HG02763 (cell line): ENCODE results near the gene TNK2.
"Not testable (repeated sequence)": the region's sequence is repeated elsewhere in the genome, so short reads cannot be mapped to it uniquely, and the experiment has no call there.

ENCODE experiments used
- ATAC-seq: cut with Tn5 transposase; IDR thresholded peaks from one replicate; pipeline ENCODE4 v1.9.1; 2021; ENCODE audit warnings: mild to moderate bottlenecking, moderate library complexity; ENCODE audit not compliant: unreplicated experiment

The TNK2 gene

DNA sequence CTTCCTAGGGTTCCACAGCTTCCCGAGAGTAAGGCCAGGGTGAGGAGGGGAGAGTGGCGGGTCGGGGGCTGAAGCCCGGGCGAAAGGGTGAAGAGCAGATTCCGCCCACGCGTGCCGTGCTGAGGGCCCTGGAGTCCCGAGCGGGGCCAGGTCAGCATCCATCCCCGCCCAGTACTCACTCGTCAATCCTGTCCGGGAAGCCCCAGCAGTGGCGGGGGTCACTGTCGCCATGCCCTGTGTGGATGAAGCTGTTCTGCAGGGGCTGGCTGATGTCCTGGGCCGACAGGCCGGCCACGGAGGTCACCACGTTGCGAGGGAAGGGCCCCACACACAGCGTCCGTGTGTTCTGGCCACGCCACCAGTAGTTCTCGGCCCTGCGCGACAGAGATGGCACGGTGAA, 36.3 kb downstream of the TNK2 start:
- no peak for ATAC-seq

DNA sequence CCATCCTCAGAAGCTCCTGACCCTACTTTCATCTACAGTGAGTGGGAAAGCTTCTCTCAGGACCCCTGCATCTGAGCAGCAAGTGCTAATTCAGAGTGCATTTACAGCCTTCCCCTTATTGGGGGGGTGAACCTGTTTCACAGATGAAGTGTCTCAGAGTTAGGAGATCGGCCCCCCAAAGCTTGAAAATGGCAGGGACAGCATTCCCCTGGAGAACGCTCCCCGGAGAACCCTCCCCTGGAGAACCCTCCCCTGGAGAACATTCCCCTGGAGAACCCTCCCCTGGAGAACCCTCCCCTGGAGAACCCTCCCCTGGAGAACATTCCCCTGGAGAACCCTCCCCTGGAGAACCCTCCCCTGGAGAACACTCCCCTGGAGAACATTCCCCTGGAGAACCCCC, 36.7 kb downstream of the TNK2 start:
- ATAC-seq, result not testable (repeated sequence)

DNA sequence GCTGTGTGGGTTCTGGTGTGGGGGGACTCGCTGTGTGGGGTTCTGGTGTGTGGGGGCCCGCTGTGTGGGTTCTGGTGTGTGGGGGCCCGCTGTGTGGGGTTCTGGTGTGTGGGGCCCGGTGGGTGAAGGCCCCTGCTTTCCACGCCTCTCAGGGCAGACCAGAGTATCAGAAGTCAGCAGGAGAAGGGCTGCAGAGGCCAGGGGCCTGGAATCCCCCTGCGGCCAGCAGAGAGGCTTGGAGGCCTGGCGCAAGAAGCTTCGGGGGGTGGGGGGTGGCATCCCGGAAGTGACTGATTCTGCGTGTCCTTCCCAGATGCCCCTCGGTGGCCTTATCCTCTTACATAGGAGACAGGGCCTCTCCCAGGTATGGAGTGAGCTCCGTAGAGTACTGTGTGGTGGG, 37.4 kb downstream of the TNK2 start:
- ATAC-seq, result no peak

DNA sequence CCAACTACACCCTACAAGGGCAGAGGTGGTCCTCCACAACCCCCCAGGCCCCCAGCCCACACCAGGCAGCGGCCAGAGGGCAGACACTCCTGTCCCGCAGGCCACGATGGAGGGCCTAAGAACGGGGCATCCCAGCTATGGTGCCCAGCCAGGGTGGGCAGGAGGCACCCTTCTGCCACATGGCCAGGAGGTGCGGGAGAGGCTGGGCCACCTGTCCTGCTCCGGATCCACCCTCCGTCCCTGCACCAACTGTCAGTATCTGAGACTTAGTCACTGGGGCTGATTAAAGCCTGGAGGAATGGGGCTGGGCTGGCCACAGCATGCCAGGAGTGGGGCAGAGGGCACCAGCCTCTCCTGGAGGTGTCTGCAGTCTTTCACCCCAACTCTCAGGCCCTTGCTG, 37.9 kb downstream of the TNK2 start:
- no peak for ATAC-seq

DNA sequence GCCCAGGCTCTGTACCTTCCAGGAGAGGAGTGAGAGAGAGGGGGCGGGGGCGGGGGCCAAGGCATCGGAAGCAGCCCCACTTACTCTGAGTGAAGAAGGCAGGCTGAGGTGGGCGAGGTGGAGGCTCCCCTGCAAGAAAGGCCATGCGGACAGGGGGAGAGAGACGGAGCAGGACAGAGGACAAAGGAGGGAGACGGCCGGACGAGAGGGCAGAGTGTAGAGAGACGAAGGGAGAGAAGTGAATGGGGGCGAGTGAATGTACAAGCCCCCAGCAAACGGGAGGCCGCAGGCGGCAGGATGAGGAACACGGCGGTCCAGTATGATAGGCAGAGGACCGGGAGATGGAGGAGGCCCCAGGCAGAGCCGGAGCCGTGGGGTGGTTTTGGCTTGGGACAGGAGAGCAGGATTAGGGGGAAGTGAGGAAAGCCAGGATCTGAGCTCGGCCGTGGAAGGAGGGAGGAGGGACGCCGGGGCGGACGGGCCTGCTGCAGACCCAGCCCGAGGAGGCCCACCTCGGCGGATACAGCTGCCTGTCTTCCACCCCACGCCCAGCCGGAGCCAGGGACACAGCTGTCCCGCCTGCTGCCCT, 38.8 kb downstream of the TNK2 start:
- no peak for ATAC-seq

DNA sequence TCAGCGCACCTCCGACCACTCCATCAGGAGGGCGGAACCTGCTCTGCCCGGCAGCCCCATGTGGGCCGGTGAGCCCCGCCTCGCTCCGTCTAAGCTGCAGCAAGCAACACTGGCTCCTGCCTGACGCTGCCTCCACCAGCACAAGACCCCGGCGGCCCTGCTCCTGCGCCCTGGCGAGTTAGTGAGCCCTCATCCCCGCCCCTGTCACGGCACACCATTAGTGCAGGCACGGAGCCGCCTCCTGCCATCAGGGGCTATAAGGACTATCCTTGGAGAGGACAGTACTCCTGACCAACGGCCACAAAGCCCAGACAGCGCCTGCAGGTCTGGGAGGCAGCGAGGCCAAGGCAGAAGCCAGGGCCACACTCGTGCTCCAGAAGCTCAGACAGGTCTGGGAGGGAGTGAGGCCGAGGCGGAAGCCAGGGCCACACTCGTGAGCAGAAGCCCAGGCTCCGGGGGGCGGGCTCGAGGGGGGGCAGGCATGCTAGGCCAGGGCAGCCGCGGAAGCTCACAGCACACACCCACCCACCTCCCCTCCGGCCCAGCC, 39.4 kb downstream of the TNK2 start:
- no peak for ATAC-seq

DNA sequence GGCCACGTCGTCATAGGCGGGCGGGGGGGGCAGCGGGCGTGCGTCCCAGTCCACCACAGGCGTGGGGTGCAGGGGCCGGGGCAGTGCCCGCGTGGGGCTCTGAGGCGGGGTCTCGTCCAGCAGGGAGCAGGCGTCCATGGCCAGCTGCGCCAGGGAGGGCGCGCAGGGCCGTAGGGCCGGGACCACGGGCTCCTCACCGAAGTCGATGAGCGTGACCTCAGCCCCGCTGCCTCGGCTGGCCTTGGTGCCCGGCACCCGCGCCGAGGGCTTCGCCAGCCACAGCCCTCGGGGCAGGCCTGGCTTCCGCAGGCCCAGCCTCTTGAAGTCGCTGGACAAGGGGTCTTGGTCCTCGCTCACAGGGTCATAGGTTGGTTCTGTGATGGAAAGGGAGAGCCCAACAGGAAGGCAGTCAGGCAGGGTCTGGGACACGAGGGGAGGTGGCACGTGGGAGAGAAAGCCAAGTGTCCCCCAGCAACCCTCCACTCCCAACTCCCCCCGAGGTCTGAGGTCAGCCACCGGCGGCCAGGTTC, 40.0 kb downstream of the TNK2 start:
- no peak for ATAC-seq

DNA sequence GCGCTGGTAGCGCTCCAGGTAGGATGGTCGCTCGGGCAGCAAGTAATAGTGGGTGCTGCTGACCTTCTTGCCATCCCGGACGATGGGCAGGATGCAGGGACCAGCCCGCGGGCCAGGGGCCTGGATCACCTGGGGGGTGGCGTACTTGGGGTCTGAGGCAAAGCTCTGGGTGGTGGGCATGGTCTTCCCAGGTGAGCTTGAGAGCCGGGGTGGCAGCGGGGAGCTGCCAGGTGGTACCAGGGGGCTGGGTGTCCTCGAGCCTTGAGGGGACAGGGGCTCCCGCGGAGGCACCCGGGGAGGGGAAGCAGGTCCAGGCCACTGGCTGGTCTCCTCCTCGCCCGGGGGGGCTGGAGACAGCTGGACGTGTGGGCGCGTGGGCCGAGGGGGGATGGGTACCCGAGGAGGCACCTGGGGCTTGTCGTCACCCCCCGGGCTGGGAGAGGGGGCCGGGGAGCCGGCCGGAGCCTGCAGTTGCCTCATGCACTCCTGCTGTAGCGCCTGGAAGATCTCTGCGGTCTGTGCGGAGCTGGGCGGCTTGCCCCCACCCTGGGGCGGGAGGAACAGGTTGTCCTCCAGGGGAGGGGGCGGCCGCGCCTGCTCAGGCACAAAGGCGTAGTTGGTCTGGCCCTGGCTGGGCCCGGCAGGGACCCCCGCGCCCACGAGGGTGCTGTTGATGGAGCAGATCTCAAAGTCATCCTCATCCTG, 40.6 kb downstream of the TNK2 start:
- no peak for ATAC-seq

DNA sequence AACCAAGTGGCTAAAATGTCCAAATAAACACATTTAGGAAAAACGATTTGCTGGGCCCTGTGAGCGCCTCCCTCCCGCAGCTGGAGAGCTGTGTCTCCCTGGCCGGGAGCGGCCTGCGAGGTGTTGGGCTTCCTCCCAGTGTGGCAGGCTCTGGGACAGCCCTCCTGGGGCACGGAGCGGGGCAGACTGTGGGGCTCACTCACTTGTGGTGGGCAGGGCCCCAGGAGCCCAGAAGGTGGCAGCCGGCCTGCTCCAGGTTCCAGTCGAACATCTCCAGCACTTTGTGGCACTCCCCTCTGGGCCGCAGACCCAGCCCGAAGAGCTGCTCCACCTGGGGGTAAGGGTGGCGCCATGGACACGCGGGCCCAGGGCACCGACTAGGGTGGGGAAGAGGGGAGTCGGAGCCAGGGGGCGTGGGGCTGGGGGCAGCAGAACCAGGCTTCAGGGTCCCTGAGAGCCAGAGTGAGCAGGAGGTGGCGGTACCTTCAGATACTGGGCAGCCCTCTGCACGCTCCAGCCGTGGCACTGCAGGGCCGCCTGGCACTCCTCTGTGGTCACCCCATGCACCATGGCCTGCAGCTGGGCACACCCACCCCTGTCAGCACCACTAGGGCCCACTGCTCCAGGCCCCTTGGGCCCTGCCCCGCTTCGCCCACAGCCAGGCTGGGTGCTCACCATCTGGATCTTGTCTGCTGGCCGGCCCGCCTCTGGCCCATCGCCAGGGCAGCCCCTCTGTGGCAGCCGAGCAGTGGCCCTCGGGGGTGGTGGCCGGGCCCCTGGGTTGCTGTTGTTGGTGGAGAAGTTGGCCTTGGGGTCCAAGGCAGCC, 41.5 kb downstream of the TNK2 start:
- ATAC-seq, result no peak

DNA sequence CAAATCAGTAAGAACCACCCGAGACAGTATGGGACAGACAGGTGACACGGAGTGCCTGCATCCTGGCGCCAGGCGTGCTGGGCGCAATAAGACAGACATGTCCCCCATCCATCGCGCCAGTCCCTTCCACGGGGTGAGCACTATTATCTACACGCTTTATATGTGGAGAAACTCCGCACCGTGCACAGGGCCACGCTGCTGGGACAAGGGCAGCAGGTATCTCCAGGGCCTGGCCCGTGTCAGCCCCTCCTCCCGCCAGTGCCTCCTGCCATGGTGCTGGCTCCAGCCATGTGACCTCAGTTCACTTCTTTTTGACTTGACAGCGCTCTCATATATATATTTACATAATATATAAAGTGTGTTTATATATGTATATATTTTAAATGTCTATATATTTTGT, 42.6 kb downstream of the TNK2 start:
- no peak for ATAC-seq

DNA sequence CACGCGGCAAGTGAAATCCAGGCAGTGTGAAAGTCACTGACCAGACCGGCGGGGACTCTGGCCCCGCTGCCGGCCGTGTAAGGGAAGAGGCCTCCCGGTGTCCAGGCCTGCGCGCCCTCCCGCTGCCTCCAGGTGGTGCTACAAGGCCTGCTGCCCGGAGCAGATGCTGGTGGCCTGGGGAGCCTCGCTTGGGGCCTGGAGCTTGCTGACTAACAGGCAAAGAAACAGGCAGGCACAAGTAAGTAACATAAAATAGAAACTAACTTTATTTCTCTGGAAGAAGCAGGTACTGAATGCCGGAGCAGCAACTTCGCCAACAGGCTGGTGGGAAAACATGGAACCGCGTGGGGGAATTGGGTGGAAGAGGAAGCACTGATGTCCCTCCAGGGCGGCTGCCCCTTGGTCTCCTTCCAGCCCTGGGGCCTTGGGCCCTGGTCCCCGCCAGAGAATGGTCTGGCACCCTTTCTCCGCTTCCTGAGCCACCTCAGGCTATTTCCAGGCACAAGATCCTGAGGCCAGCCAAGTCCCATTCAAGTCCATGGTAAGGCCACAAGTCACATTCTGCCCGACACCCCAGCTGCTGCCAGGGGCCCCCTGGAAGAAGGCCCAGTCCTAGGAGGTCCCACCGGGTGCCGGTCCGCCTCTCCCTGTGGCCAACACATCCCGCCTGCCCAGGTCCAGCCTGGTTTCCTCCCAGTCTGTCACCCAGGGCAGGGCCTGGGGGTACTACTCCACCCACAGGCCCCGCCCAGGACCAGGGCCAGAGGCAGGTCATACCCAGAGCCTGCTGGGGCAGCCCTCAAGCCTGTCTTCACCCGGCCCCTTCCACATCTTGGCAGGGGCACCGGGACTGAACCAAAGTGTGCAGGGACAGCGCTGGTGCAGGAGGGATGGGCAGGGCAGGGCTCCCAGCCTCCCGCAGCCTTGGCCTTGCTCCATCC, 45.0 kb downstream of the TNK2 start:
- ATAC-seq, result no peak

DNA sequence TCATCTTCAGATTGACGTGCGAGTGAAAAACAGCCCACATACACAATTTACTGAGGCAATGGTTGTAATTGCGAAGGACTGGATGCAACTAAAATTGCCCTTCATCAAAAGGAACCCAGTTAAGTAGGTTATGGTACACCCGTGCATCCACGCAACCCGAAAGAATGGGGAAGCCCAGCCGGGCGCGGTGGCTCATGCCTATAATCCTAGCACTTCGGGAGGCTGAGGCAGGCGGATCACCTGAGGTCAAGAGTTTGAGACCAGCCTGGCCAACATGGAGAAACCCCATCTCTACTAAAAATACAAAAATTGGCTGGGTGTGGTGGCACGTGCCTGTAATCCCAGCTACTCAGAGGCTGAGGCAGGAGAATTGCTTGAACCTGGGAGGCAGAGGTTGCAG, 46.0 kb downstream of the TNK2 start:
- ATAC-seq, result not testable (repeated sequence)

DNA sequence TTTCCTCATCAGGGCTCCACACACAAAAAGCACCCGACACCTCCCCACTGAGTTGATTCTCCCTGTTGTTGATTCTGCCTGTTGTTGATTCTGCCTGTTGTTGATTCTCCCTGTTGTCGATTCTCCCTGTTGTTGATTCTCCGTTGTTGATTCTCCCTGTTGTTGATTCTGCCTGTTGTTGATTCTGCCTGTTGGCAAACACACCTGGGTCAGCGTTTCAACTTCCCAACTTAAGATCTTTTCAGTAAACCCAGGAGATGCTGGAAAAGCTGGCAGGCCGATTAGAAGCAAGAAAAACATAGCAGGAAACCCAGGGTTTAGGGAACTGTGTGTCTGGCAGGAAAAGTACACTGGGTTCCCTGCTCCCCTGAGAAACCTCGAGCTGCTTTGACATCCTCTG, 47.9 kb downstream of the TNK2 start:
- no peak for ATAC-seq

DNA sequence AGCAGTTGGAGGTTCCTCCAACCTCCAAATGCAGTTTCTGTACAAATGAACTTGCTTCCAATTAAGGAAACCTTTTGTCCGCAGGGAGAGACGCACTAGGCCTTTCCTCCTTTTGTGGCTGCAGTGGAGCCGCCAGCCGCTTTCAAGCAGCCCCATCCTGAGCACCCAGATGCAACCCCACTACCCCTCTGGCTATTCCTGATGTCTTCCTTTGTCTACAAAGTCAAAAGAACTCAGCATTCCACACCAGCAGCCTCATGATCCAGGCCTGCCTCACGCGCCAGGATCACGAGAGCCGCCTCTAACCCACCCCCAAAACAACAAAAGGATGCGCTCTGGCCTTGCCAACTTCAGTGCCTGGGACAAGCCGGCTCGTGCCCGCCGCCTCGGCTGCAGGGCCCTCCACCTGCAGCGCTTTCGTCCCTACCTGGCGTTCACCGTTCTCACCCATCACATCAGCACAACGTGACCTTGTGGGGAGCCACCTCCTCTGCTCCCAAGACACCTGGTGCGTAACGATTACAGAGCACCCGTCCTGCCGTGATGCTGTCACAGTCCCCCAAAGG, 48.4 kb downstream of the TNK2 start:
- ATAC-seq, result no peak

DNA sequence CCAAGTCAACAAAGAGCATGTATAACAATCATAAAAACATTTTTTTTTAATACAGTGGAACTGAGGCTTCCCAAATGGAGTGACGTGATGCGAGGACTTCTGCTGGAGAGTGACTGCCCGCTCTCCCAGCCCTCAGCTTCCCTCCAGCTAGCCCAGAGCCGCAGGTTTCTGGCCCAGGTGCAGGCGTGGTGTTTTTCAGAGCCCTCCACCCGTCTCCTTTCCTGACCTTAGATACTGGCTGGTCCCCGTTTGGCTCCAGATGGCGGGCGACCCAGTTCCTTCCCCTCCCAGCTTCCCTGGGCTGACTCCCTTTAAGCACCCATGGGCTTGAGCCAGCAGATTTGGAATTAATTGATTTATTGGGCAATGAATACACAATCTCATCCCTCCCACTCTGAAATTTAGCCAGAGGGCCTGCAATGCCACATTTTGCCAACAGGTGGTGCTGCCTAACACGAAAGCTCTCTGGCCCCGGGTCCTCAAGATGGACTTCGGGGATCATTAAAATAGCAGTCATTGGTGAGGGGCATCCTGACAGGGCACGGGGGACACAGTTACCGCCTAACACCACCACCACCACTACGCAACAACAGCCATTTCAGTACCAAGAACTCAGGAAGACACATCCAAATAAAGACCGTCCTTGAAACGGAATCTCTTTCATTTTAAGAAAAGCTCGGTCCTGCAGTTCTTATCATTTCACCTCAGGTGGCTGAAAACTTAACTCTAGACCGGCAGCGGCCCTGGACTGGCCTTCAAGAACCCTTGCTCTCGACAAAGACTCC, 49.1 kb downstream of the TNK2 start:
- no peak for ATAC-seq

DNA sequence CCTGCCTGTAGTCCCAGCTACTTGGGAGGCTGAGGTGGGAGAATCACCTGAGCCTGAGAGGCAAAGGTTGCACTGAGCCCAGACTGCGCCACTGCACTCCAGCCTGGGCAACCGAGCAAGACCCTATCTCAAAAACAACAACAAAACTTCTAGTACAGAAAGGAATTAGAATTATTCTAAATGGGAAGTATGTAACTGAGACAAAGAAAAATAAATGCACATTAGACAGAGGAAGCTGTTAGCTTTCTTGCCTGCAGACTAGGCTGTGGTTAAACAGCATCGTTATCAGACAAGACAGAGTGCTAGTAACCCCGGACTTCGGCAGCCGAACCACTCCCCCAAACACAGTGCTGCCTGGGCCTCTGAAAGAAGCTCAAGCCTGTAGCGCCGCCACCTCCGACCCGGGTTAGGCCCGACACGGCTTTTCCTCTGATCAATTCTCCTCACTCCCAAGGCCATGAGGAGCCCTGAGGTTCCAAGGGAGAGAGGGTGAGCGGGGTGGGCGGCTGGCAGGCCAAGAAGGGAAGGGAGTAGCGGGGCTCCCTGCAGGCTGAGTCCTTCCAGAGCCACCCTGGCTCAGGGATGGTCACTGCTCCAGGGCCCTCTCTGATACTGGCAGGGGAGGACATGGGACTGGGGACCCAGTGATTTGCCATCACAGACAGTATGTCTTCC, 51.8 kb downstream of the TNK2 start:
- no peak for ATAC-seq

DNA sequence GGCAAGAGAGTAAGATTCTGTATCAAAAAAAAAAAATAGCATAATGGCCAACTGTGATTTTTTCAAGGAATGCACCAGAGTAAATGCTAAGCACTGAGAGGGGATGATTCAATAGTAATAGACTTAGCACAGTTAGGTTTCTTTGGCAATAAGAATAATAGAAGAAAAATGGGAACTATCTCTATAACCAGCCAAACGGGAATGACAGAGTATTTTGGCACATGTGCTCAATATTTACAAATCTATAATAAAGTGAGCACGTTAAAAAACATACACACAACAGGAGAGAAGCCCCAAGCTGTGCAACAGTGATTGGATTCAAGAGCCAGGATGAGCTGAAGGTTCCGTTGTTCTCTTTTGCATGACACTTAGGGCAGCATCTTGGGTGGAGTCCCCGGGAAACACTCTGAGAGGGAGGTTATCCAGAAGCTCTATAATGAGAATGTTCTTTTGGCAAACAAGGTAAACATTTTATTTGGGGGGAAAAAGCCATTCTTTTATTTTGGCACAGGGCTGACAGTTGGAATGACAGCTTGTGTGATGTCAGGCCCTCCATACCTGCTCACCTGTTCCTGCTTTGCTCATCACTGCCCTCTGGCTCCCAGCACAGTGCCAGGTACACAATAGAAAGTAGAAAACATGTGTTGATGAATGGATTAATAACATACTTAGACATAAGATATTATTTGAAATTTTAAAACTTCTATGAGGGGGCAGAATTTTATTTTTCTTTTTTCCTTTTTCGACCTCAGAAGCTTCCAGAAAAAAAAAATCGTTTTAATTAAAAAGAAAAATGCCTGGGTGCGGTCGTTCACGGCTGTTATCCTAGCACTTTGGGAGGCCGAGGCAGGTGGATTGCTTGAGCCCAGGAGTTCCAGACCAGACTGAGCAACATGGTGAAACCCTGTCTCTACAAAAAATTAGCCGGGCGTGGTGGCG, 52.6 kb downstream of the TNK2 start:
- ATAC-seq, result no peak
